ENCODE results near the gene TEAD4.

The TEAD4 gene

DNA sequence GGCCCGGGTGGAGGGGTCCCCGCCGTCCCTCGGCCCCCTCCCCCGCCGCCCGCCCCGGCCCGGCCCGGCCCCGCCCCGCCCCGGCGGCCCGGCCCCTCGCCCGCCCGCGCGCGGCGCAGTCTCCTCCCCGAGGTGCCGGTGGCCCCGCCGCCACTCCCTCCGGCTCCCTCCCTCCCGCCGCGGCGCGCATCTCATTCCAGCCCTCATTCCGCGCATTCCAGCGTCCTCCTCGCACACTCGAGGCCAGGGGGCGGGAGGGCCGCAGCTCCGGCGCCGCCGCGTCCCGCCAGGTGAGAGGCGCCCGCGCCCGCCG is at the start of gene TEAD4:
Gene TEAD4 (plus strand): TSS at position 206 of the 313 bp plus-strand sequence.
- DNase-seq: no peak

DNA sequence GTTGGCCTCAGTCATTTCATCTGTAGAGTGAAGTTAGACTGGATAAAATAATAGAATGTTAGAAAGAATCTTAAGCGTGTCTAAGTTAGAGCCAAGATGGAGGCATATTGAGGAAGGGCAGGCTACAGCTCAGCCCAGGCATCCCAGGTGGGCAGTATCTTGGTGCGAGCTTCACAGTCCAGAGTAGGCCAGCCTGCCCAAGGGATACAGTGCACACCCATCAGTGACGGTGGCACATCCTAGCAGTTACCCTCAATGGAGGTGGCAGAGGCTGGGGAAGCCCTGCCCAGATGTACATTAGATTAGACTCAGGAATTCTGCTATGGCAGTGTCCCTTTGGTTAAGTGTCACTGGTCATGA is 47.0 kb upstream of the TEAD4 start:
- DNase-seq: no peak

DNA sequence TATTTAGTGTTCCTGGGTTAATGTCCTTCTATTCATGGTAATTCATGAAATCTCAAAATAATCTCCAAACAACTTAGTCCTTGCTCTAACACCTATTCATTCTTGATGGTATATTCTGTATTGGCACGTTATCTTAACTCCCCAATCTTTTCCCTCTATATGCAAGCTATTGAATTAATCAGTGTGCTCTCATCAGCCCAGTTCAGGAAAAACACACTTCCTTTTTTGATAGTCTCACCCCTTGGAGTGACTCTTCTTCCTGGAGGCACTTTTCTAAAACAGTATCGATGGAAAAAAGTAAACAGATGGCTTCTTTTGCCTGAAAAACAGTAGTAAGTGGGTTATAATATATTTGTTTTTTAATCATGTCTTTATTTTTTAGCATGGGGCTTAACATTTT is 39.9 kb upstream of the TEAD4 start:
- DNase-seq: no peak

DNA sequence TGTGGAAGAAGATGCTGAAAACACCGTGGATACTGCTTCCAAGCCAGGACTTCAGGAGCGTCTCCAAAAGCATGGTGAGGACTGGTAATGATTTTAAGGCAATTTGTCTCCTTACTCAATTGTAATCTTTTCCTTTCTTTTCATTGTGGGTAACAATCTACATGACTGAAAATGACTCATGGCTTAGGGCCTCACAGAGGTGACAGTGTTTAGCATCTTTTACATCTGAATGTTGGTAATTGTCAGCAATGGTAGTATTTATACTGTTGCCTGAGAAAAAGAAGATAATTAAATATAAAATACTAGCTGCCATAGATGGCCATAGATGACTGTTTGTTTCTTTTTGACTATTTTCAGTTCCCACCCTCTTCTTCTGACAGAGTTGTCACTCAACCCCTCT is 36.9 kb upstream of the TEAD4 start:
- no peak for DNase-seq

DNA sequence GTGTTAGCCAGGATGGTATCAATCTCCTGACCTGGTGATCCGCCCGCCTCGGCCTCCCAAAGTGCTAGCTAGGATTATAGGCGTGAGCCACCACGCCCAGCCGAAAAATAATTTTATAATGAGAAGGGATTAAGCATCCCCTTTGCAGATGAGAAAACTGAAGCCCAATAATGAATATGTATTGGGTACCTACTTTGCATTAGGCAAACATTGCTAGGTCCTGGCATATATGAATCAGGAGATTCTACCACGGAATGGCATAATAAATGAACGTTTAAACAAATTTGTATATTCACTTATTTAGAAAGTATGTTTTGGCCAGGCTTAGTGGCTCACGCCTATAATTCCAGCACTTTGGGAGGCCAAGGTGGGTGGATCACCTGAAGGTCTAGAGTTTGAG is 36.1 kb upstream of the TEAD4 start:
- DNase-seq: no peak

DNA sequence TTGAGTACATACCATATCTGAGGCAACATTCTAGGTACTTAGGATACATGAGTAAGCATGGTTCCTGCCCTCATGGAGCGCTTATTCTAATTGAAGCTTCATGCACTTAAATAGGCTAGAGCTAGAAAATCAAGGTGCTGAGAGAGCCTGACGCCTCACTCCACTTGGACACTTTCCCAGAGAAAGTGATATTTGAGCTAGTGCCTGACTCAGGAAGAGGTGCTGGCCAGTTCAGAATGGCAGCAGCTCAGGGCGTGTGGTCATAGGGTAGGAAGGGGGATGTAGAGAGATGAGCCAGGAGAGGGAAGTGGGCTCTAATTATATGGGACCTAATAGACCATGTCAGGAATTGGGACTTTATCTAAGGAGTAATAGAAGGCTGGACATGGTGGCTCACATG is 35.2 kb upstream of the TEAD4 start:
- DNase-seq: no peak

DNA sequence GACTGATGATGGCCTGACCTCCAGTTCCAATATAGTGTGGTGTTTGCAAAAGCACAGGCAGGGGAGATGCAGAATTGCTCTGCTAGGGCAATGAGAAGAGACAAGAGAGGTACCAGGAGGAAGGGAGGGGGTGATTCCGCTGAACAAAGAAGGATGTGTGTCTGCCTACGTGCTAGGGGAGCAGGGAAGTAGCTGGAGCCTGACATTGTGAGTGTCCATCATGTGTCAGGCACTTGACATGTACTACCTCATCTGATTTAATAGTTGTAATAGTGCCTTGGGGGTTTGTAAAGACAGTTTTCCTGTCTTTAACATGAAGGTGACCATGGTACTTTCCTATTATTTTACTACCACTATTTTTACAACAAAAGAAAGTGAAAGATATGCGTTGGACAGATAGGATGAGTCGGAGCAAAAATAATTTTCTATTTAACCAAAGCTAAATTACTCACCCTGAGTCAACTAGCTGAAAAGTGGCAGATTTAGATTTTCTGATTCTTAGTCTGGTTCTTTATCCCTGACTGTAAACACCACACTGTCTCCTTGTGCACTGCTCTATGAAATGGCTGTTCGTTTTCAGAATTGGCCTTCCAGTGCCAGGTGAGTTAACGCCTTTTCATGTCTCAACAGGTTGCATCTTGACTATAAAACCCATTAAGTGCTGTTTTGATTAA is 33.7 kb upstream of the TEAD4 start:
- DNase-seq: no peak

DNA sequence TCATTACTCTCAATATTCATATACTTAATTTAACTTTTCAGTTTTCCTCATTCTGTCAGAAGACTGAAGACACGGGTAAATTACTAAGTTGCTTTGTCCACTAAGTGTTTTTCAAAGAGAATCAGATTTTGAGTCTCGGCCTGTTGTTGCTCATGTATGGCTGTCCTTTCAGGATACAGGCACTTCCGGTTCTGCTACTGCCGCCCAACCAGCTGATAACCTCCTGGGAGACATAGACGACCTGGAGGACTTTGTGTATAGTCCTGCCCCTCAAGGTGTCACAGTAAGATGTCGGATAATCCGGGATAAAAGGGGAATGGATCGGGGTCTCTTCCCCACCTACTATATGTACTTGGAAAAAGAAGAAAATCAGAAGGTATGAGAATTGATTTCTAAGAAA is 28.3 kb upstream of the TEAD4 start:
- no peak for DNase-seq

DNA sequence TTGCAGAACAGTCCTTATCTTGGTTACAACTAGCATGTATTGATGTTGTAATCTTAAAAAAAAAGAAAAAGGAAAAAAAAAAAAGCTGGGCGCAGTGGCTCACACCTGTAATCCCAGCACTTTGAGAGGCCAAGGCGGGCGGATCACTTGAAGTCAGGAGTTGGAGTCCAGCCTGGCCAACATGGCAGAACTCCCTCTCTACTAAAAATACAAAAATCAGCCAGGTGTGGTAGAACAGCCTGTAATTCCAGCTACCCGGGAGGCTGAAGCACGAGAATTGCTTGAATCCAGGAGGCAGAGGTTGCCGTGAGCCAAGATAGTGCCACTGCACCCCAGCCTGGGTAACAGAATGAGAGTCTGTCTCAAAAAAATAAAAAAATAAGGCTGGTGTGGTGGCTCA is 25.6 kb upstream of the TEAD4 start:
- no peak for DNase-seq

DNA sequence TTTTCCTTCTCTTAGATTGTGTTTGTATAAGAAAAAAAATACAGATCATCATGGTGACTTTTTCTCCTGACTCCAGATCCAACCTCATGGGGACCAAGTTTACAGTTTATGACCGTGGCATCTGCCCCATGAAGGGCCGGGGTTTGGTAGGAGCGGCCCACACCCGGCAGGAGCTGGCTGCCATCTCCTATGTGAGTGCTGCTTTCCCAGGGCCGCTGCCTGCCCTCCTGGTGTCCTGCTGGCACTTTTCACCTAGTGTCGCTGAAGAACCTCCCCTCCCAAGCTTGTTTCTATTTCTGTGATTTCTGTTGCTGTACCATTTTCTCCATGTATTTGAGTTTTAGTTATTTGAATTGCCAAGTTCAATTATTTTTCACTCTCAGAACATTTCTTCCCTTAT is 24.8 kb upstream of the TEAD4 start:
- DNase-seq: no peak

DNA sequence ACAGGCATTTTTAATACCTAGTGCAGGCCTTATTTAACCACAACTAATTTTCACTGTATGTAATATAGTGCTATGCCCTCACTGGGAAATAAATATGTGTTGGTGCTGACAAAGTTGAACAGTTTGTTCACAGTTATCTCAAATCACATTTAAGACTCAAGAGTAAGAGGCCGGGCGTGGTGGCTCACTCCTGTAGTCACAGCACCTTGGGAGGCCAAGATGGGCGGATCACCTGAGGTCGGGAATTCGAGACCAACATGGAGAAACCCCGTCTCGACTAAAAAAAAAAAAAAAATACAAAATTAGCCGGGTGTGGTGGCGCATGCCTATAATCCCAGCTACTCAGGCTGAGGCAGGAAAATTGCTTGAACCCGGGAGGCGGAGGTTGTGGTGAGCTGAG is 22.9 kb upstream of the TEAD4 start:
- no peak for DNase-seq

DNA sequence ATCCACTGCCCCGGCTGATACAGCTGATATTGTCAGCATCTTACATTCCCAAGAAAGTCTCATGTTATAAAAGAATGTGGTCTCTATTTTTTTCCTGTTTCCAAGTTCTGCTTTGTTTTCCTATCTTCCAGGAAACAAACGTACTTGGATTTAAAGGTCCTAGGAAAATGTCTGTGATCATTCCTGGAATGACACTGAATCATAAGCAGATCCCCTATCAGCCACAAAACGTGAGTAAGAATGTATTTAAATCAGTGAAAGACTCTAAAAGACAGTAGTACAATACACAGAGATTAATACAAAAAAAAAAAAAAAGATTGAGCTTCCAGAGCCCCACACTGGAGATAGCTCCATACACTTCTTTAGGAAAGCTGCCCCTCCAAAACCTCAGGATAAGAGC is 21.7 kb upstream of the TEAD4 start:
- no peak for DNase-seq

DNA sequence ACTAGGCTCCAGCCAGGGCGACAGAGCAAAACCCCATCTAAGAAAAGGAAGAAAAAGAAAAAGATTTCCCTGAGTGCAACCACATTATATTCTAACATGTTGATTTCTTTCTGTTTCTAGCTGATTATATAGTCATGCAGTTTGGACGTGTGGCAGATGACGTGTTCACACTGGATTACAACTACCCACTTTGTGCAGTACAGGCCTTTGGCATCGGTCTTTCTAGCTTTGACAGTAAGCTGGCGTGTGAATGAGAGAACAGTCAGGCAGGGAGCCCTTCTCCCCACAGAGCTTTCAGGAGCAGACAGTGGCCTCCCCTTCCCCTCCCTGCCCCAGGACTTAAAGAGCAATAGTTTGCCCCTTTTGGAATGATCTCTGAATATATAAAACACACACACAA is 20.0 kb upstream of the TEAD4 start:
- no peak for DNase-seq

DNA sequence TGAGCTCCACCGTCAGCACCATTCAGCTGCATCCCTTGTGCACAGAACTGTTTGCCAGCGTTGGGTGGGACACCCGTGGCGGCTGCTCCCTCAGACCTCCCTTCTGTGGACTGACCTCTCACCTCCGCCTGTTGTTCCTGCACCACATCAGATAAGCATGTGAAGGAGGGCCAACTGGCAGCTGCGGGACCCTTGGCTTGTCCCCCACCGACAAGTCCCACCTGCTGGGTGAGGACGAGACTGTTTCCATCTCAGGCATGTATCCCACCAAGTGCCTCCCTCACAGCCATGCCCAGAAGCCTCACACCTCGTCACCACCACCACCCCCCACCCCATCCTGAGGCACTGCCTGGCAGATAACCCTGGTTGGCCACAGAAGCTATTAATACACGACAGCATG is 18.6 kb upstream of the TEAD4 start:
- no peak for DNase-seq

DNA sequence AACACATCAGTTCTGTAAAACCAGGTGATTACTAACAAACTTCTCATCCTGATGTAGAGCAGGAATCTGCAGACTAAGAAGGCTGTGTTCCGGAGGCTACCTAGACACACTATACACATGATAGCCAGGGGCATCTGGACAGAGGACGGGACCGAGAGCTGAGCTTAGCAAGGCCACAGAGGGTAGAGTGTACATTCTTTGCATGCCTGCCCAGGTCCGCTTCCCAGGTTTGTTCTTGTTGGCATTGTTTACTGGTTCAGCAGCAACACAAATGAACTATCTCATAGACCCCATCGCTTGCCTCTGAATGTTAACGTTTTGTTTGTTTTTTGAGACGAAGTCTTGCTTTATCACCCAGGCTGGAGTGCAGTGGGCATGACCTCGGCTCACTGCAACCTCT is 17.7 kb upstream of the TEAD4 start:
- DNase-seq: no peak

DNA sequence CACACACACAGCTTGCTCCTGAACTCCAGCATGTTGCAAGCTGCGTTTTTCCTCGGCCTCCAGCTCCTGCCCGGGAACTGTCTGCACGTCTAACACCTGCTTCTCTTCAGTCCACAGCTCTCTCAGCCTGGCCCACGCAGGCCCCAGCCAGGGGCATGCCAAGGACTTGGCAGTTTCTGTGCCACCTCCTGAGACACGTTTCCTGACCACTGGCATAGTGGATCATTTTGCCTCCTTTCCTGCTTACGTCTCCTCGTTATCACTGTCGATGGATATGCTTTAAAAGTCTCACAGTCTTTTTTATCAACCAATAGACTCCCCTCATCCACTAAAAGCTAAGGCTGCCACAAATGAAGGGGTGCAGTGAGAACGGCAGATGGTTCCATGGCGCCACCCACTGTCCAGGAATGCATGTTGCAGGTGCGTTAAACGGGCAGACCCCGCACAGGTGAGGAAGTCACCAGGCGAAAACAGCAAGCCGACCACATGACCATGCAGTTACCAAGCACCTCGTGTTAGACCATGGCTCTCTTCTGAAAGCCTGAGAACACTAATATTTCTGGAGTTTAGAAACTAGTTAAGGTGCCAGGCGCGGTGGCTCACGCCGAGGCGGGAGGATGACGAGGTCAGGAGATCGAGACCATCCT is 14.7 kb upstream of the TEAD4 start:
- DNase-seq: peak; percentile 8 to 33 (median 18)

DNA sequence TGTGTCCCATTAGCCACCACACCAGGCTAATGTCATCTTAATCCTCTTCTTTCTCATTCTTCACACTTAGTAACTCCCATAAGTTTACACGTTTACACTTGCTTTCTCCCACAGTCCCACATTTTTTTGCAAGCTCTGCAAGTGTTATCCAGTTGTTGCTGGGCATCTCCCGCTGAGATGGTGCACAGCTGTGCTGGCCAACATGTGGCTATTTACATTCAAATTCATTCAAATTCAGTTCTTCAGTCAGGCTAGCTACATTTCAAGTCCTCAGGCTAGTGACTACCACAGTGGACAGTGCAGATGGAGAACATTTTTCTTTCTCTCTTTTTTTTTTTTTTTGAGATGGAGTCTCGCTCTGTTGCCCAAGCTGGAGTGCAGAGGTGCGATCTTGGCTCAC is 9.8 kb upstream of the TEAD4 start:
- no peak for DNase-seq

DNA sequence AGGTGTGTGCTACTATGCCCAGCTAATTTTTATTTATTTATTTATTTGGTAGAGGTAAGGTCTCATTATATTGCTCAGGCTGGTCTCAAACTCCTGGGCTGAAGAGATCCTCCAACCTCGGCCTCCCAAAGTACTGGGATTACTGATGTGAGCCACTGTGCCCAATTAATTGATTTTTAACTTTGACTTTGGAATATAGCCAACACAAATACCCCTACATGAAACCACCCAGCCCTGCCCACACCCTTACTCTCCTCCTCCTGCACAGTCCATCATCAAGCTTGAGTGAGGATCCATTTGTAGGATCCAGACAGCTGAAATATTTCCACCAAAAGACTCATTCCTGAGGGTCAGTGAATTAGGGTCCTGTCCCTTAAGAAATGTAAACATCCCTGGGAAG is 3.3 kb upstream of the TEAD4 start:
- no peak for DNase-seq

DNA sequence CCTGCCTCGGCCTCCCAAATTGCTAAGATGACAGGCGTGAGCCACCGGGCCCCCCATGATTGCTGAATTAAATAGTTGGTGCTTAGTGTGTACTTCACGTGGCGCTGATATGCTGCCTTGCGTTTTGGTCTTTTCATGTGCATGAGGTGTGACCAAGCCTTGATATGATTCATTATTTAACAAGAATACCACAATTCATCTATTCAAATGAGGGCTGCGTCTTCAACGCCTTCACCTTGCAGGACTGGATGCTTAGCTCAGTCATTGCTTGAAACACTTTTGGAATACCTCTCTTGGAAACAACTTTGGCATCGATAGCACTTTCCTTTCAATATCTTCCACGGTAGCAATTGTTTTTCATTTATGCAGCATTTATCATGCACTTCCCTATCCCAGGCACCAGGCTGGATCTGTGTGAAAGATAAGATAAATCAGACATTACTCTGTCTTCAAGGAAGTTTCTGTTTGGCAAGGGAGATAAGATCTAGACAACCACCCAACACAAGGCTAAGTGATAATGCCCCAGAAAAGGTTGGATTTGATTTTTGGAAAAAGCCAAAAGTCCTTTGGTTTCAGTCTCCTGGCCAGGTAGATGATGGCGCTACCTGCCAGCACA is 1.3 kb upstream of the TEAD4 start:
- no peak for DNase-seq

DNA sequence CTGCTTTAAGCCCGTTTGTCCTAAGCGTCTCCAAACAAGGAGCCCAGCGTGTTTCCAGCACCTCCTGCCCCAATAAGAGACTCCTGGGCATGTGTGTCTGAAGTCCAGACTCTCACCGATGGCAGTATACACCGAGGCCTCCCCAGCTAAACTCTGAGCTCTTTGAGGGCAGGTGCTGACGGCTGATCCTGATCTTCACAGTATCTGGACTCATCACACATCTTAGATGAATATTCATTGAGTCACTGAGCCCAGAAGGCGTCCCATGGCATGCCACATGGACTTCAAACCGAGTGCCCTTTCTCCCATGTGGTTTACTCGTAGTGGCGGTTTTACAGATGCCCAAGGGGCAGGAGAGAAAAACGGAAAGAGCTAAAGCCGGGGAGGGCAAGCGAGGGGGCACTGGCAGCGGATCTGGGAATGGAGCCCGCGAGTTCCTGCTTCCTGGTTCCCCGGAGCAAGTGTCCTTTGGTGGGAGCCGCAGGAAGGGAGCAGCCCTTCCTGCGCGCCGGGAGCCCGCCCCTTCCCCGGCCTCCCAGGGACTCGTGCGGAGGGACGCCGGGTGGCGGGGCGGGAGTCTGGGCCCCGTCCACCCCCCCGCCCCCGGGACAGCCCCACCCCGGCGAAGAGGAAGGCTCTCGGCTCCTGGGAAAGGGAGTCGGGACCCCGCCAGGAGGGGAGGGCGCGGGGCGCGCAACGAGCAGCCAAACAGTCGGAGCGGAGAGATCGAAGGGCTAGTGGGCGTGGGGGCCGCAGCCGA is 585 bp upstream of the TEAD4 start:
- no peak for DNase-seq

DNA sequence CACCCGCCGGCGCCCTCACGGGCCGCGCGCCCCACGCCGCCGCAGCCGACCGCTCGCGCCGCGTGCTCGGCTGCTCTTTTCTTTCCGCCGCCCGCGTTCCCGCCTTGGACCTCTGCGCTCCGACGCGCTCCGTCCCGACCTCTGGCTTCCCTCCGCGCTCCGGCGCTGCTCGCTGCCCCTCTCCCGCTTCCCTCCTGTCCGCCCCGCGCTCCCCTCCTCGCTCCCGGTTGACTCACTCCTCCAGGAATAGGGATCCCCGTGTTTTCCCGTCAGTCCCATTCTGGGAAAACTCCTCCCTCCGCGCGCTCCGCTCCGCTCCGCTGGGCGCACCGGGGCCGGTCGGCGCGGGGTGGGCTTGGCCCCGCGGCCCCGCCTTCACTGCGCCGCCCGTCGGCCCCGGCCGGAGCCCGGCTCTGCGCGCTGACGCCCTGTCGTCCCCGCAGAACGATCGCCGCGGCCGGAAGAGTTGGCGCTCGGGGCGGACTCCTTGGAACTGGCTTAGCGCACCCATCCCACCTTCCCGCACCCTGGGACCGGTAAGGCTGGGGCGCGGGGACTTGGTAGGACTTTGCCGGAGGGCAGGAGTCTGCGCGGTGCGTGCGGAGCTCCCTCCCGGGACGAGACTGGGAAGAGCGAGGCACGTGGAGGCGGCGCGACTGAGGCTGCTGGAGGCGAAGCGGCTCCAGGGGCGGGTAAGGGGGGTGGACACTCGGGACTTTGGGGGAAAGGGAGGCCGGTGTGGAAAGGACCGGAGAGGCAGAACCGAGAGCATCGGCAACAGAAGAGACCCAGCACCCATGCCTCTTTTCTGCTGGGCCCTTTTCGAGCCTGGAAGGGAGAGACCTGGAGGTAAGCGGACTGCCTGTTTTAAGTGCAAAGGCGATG is 550 bp downstream of the TEAD4 start:
- DNase-seq: no peak

DNA sequence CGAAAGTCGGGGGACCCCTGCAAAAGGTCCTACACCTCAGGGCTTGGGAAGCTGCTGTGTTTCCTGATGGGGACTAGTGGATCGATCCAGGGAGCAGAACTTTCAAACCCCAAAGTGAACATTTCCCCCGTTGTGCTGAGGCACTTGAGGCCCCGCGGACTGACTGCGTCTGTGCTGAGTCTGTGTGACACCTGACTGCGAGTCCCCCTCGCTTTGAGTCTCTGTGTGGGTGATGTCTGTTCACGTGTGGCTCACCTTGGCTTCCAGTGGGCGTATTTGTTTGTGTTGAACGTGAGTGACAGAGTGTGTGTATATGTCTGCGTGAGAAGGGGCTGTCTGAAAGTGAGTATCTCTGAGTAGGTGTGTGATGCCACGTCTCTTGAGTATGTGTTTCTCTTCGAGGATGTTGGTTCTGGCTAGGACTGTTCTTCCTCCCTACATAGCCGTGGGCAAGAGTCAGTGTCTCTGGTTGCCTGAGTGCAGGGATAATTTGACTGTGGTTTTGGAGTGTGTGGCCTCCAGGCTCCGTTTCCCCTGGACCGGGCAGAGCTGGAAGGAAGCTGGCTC is 1.3 kb downstream of the TEAD4 start:
- no peak for DNase-seq

Measured in activated CD4-positive, CD25-positive, alpha-beta regulatory T cell (primary cell).